22Rv1 (cell line): ENCODE results near the gene HSD17B13.

Experiments
- H3K27ac ChIP-seq: fragments of 450-650 bp; 2 replicates; pipeline ENCODE4 v1.5.1; 2017
- ZFX ChIP-seq: fragments of 450-650 bp; IDR thresholded peaks from 2 replicates; pipeline ENCODE4 v1.6.1; 2017; ENCODE audit warnings: antibody characterized with exemption, borderline replicate concordance
- TF ChIP-seq, protein P1 (sequence below): fragments of 450-650 bp; IDR thresholded peaks from 2 replicates; pipeline ENCODE4 v1.5.1; 2017; ENCODE audit warnings: mild to moderate bottlenecking

Gene HSD17B13

DNA sequence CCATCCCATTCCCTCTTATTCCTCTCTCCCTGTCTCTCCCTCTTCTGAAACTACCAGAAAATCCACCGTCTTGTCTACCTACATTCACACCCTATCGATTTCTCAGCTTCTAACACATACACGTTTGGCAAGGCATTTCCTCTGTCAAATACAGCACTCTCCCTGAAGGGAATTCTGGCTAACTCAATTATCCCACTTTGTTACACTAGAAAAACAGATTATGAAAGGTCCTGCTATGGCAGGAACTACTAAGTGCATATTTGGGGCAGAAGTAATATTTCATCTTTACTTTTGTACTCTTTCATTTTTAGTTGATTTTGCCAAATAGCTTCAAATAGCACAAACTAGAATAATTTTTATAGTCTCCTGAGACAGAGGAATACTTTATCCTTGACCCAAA lies 55.7 kb downstream of the HSD17B13 start:
- TF ChIP-seq, protein P1, sequence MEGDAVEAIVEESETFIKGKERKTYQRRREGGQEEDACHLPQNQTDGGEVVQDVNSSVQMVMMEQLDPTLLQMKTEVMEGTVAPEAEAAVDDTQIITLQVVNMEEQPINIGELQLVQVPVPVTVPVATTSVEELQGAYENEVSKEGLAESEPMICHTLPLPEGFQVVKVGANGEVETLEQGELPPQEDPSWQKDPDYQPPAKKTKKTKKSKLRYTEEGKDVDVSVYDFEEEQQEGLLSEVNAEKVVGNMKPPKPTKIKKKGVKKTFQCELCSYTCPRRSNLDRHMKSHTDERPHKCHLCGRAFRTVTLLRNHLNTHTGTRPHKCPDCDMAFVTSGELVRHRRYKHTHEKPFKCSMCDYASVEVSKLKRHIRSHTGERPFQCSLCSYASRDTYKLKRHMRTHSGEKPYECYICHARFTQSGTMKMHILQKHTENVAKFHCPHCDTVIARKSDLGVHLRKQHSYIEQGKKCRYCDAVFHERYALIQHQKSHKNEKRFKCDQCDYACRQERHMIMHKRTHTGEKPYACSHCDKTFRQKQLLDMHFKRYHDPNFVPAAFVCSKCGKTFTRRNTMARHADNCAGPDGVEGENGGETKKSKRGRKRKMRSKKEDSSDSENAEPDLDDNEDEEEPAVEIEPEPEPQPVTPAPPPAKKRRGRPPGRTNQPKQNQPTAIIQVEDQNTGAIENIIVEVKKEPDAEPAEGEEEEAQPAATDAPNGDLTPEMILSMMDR, result no peak
- no peak for TF ChIP-seq ZFX
- H3K27ac ChIP-seq, result no peak overlapping the region

DNA sequence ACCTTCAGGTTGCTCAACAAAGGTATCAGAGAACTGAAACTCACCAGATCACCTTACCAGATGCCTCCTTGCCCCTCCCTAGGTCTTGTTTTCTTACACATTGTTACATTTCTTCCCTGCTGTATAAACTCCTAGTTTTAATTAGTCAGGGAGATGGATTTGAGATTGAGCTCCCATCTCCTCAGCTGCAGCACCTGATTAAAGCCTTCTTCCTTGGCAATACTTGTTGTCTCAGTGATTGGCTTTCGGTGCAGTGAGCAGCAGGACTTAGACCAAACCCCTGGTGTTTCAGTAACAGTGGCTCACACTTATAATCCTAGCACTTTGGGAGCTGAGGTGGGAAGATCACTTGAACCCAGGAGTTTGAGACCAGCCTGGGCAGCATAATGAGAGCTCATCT lies 59.8 kb downstream of the HSD17B13 start:
- TF ChIP-seq, protein P1, result no peak
- H3K27ac ChIP-seq, result no peak overlapping the region

DNA sequence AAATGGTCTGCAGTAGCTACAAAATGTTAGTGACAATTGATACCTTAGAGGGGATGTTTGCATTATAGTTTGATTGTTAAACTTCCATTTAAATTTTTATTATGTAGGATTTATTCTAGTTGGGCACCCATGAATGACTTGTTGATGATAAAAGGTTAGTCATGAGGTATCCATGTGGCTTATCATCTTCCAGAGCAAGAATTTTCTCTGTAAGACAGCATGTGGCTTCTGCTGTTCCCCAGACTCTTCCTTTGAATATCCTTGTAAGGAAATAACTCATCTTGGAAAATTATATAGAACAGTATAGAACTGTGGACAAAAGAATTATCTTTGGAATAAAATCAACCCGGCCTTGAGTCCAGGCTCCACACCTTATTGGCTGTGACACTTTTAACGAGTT lies 62.2 kb downstream of the HSD17B13 start:
- no peak for TF ChIP-seq ZFX
- TF ChIP-seq, protein P1, result no peak
- H3K27ac ChIP-seq, result no peak overlapping the region

DNA sequence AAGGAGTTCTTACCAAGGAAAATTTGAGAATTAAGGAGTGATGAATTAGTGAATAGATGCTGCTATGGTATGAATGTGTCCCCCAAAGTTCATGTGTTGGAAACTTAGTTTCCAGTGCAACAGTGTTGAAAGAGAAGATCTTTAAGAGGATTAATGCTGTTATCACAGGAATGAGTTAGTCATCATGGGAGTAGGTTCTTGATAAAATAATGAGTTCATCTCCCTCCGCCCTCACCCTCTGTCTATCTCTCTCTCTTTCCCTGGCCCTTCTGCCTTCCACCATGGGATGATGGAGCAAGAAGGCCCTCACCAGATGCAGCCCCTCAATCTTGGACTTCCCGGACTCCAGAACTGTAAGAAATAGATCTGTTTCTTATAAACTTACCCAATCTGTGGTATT lies 64.0 kb downstream of the HSD17B13 start:
- H3K27ac ChIP-seq, result no peak overlapping the region
- no peak for TF ChIP-seq ZFX
- TF ChIP-seq, protein P1, result no peak

DNA sequence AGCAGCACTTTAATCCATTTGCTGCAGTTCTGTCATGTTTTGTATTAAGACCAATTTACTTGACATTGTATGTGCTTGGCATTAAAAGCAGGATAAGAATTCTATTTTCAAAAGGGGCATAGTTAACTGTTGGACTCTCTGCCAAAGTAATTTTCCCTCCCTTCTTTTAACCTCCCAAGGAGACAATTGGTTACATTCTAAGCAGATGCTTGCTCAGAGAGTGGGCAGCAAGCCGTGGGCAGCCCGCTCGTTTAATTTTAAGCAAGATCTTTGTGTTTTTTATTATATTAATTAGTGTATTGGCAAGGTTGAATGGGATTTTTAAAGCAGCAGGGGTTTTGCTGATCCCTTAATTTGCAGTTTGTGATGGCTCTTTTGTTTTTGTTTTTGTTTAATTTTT lies 65.2 kb downstream of the HSD17B13 start:
- no peak overlapping the region for H3K27ac ChIP-seq
- TF ChIP-seq, protein P1, result no peak
- TF ChIP-seq ZFX, result no peak

DNA sequence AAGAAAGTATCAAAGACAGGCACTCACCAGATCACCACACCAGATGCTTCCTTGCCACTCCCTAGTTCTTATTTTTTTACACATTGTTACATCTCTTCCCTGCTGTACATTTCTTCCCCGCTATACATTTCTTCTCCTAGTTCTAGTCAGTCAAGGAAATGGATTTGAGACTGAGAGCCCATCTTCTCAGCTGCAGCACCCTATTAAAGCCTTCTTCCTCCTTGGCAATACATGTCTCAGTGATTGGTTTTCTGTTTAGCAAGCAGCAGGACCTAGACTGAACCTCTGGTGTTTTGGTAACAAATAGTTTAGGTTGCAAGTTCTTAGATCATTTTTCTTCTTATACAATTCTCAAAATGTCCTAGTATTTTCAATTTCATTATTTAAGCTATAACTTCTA lies 66.9 kb downstream of the HSD17B13 start:
- no peak overlapping the region for H3K27ac ChIP-seq
- TF ChIP-seq, protein P1, result no peak
- no peak for TF ChIP-seq ZFX
